HEK293 (cell line): ENCODE data around the gene RPL9.
A peak's percentile ranks its signal among the peaks of the same experiment; 100 is the strongest.
"Not testable (repeated sequence)": the region's sequence is repeated elsewhere in the genome, so short reads cannot be mapped to it uniquely, and the experiment has no call there.

Source experiments
- CTCF ChIA-PET: fragments of 350-600 bp; formaldehyde crosslinking; extraction: SDS; loops from one replicate; lab custom pipeline; 2021; ENCODE audit warnings: antibody characterized with exemption; lab: Yijun Ruan, JAX
- POLR2A ChIA-PET: fragments of 300-600 bp; formaldehyde crosslinking; extraction: SDS; loops from one replicate; lab custom pipeline; 2020; ENCODE audit warnings: antibody characterized with exemption, inconsistent platforms; lab: Yijun Ruan, JAX
- H3K27ac ChIP-seq: fragments of 200-500 bp; sonication (Bioruptor generic); 2 replicates; pipeline ENCODE4 v1.5.1; 2014; ENCODE audit warnings: low read depth, low read length, control low read depth, inconsistent platforms; ENCODE audit errors: extremely low read depth
- H3K36me3 ChIP-seq, 2 experiments: fragments of 200-500 bp in 1 of 2; sonication (Bioruptor generic) in 1 of 2; 1 replicate in 1 of 2; 2 replicates in 1 of 2; pipeline ENCODE4 v1.5.1; 2014 to 2017; ENCODE audit warnings: inconsistent platforms in 2 of 2, low read length in 2 of 2; ENCODE audit not compliant: control insufficient read depth in 2 of 2, insufficient read depth in 1 of 2
- H3K4me1 ChIP-seq: fragments of 200-500 bp; sonication (Bioruptor generic); 2 replicates; pipeline ENCODE4 v1.5.1; 2014; ENCODE audit warnings: mild to moderate bottlenecking, low read length, inconsistent platforms; ENCODE audit not compliant: control insufficient read depth, insufficient read depth
- H3K4me3 ChIP-seq: 2 replicates; pipeline ENCODE4 v1.5.1; 2011; ENCODE audit warnings: low read depth, mild to moderate bottlenecking, control low read depth, low read length, moderate library complexity
- H3K9me3 ChIP-seq: fragments of 200-500 bp; sonication (Bioruptor generic); 2 replicates; pipeline ENCODE4 v1.5.1; 2014; ENCODE audit warnings: low read depth, low read length, inconsistent platforms; ENCODE audit not compliant: control insufficient read depth, insufficient read depth
- KLF17 ChIP-seq: fragments of 450-650 bp; formaldehyde crosslinking; IDR thresholded peaks from 2 replicates; pipeline ENCODE4 v1.5.1; 2016; ENCODE audit warnings: missing biosample characterization, missing genetic modification characterization
- PATZ1 ChIP-seq: fragments of 450-650 bp; formaldehyde crosslinking; IDR thresholded peaks from 2 replicates; pipeline ENCODE4 v1.5.1; 2016; ENCODE audit warnings: missing biosample characterization, missing genetic modification characterization
- PRDM6 ChIP-seq: fragments of 450-650 bp; formaldehyde crosslinking; IDR thresholded peaks from 2 replicates; pipeline ENCODE4 v1.5.1; 2017; ENCODE audit warnings: missing biosample characterization, missing genetic modification characterization
- SALL2 ChIP-seq: fragments of 450-650 bp; formaldehyde crosslinking; IDR thresholded peaks from 2 replicates; pipeline ENCODE4 v1.5.0; 2017; ENCODE audit warnings: missing biosample characterization, mild to moderate bottlenecking, missing genetic modification characterization, borderline replicate concordance
- ZFP37 ChIP-seq: fragments of 450-650 bp; formaldehyde crosslinking; IDR thresholded peaks from 2 replicates; pipeline ENCODE4 v1.5.1; 2016; ENCODE audit warnings: missing biosample characterization, missing genetic modification characterization
- ZIC2 ChIP-seq: fragments of 450-650 bp; formaldehyde crosslinking; IDR thresholded peaks from 2 replicates; pipeline ENCODE4 v1.5.1; 2016; ENCODE audit warnings: missing biosample characterization, missing genetic modification characterization
- ZNF121 ChIP-seq: fragments of 450-650 bp; formaldehyde crosslinking; IDR thresholded peaks from 2 replicates; pipeline ENCODE4 v1.5.1; 2016; ENCODE audit warnings: missing biosample characterization, missing genetic modification characterization
- ZNF280C ChIP-seq: fragments of 450-650 bp; formaldehyde crosslinking; IDR thresholded peaks from 2 replicates; pipeline ENCODE4 v1.5.1; 2016; ENCODE audit warnings: missing biosample characterization, missing genetic modification characterization
- ZNF341 ChIP-seq: fragments of 450-650 bp; formaldehyde crosslinking; IDR thresholded peaks from 2 replicates; pipeline ENCODE4; 2016; ENCODE audit warnings: low read depth, missing biosample characterization, missing genetic modification characterization
- ZNF366 ChIP-seq: fragments of 450-650 bp; formaldehyde crosslinking; conservative IDR thresholded peaks from 2 replicates; pipeline ENCODE4 v1.5.1; 2016; ENCODE audit warnings: missing biosample characterization, missing genetic modification characterization
- ZNF416 ChIP-seq: fragments of 450-650 bp; formaldehyde crosslinking; IDR thresholded peaks from 2 replicates; pipeline ENCODE4 v1.5.1; 2016; ENCODE audit warnings: missing biosample characterization, missing genetic modification characterization
- ZNF426 ChIP-seq: fragments of 450-650 bp; formaldehyde crosslinking; IDR thresholded peaks from 2 replicates; pipeline ENCODE4 v1.5.1; 2017; ENCODE audit warnings: missing biosample characterization, missing genetic modification characterization, mild to moderate bottlenecking, inconsistent platforms, moderate library complexity
- ZNF548 ChIP-seq: fragments of 450-650 bp; formaldehyde crosslinking; IDR thresholded peaks from 2 replicates; pipeline ENCODE4 v1.5.1; 2016; ENCODE audit warnings: missing biosample characterization, missing genetic modification characterization
- ZNF600 ChIP-seq: fragments of 450-650 bp; formaldehyde crosslinking; IDR thresholded peaks from 2 replicates; pipeline ENCODE4 v1.5.1; 2016; ENCODE audit warnings: missing biosample characterization, missing genetic modification characterization
- ZNF660 ChIP-seq: fragments of 450-650 bp; IDR thresholded peaks from 2 replicates; pipeline ENCODE4 v1.5.1; 2018; ENCODE audit warnings: missing biosample characterization, mild to moderate bottlenecking, missing genetic modification characterization
- ZNF707 ChIP-seq: fragments of 450-650 bp; formaldehyde crosslinking; IDR thresholded peaks from 2 replicates; pipeline ENCODE4 v1.5.1; 2016; ENCODE audit warnings: missing biosample characterization, missing genetic modification characterization
- ZNF830 ChIP-seq: fragments of 450-650 bp; IDR thresholded peaks from 2 replicates; pipeline ENCODE4 v1.5.0; 2018; ENCODE audit warnings: missing biosample characterization, missing genetic modification characterization, low read depth, mild to moderate bottlenecking, moderate library complexity

The RPL9 gene

GRCh38 chr4:39427520-39428114 lies 31.1 kb downstream of the RPL9 start:
- Histone ChIP-seq H3K4me3 (no peak overlapping the region), H3K9me3 (no peaks in the 10 kb centered on the region), H3K4me1 (no peaks in the 10 kb centered on the region), H3K27ac (no peak overlapping the region), H3K36me3 (no peaks in the 10 kb centered on the region)
- POLR2A ChIA-PET, result interaction anchor here (0.7 kb wide), 1 partner anchor 416 kb away, joined by 5 read pairs; no protein-coding TSS in a partner anchor
- peak; percentile 34; the same call in 1 of the 2 replicates for TF ChIP-seq ZNF366 (tag by site-specific recombination)
- TF ChIP-seq ZNF280C (tag by site-specific recombination), result no peak
- TF ChIP-seq PRDM6 (tag by site-specific recombination), result peak; percentile 39; the same call in 1 of the 2 replicates
- no peak for TF ChIP-seq SALL2 (tag by site-specific recombination)
- 0 out of 2 replicates have a peak, but pooled peaks have one; percentile 21 for TF ChIP-seq ZNF600
- CTCF ChIA-PET, result interaction anchor here (0.7 kb wide), 1 partner anchor 21 kb away, joined by 3 read pairs; the partner anchor contains the start of gene KLB

- POLR2A ChIA-PET, result no interaction called here
- peak; percentile 64 for TF ChIP-seq ZNF121 (tag by site-specific recombination)
- TF ChIP-seq ZNF341 (tag by site-specific recombination), result no peak
- Histone ChIP-seq H3K4me1 (no peaks in the 10 kb centered on the region), H3K36me3 (no peaks in the 10 kb centered on the region), H3K9me3 (no peaks in the 10 kb centered on the region), H3K27ac (no peak overlapping the region), H3K4me3 (no peak overlapping the region)
- CTCF ChIA-PET, result interaction anchor here (0.6 kb wide), 1 partner anchor 10 kb away, joined by 3 read pairs; no protein-coding TSS in a partner anchor
Observed at GRCh38 chr4:39426728-39427127, 32.0 kb downstream of the RPL9 start.

GRCh38 chr4:39425297-39425696 lies 33.4 kb downstream of the RPL9 start:
- H3K9me3 ChIP-seq, CTCF ChIA-PET, H3K4me1 ChIP-seq, H3K27ac ChIP-seq, H3K36me3 ChIP-seq, H3K4me3 ChIP-seq: not testable (repeated sequence)
- POLR2A ChIA-PET, result interaction anchor here (0.7 kb wide), 1 partner anchor 1733 kb away, joined by 3 read pairs; no protein-coding TSS in a partner anchor

GRCh38 chr4:39422247-39422646 lies 36.5 kb downstream of the RPL9 start:
- no peaks in the 10 kb centered on the region for H3K9me3 ChIP-seq
- H3K36me3 ChIP-seq, result no peaks in the 10 kb centered on the region
- CTCF ChIA-PET, result interaction anchor here (0.7 kb wide), 2 partner anchors 139 to 548 kb away, joined by 3 read pairs; no protein-coding TSS in a partner anchor
- POLR2A ChIA-PET, result no interaction called here
- H3K27ac ChIP-seq, result no peak overlapping the region
- no peak overlapping the region for H3K4me3 ChIP-seq
- H3K4me1 ChIP-seq, result no peaks in the 10 kb centered on the region
- TF ChIP-seq ZNF548, result no peak
- no peak for TF ChIP-seq ZNF830
- TF ChIP-seq ZFP37, result no peak
- no peak for TF ChIP-seq ZNF416 (tag by site-specific recombination)
- TF ChIP-seq PATZ1 (tag by site-specific recombination), result no peak
- TF ChIP-seq ZNF426 (tag by site-specific recombination), result no peak
- no peak for TF ChIP-seq ZIC2 (tag by site-specific recombination)
- no peak for TF ChIP-seq ZNF660 (tag by site-specific recombination)
- no peak for TF ChIP-seq ZNF707 (tag by site-specific recombination)
- no peak for TF ChIP-seq ZNF366 (tag by site-specific recombination)
- TF ChIP-seq KLF17 (tag by site-specific recombination), result no peak
